GM10248 (cell line): Measurements from ENCODE around the gene CADM2.

ENCODE experiments used
- CTCF ChIA-PET: fragments of 300-600 bp; sonication (Branson Sonifier 250); formaldehyde crosslinking; extraction: SDS; loops from one replicate; lab custom pipeline; 2021; ENCODE audit warnings: antibody characterized with exemption; lab: Yijun Ruan, JAX
- POLR2A ChIA-PET: fragments of 350-650 bp; sonication (Branson Sonifier 250); formaldehyde crosslinking; extraction: SDS; loops from one replicate; lab custom pipeline; 2020; ENCODE audit warnings: antibody characterized with exemption; lab: Yijun Ruan, JAX
- DNase-seq: peaks from one replicate; pipeline ENCODE4 v3.0.0; 2012; ENCODE audit errors: extremely low spot score
- TF ChIP-seq, protein P1 (sequence below): IDR thresholded peaks from 2 replicates; pipeline ENCODE4 v1.5.1; 2012; ENCODE audit warnings: mild to moderate bottlenecking, low read depth; ENCODE audit errors: extremely low read depth, missing control alignments, control extremely low read depth

Gene CADM2

DNA sequence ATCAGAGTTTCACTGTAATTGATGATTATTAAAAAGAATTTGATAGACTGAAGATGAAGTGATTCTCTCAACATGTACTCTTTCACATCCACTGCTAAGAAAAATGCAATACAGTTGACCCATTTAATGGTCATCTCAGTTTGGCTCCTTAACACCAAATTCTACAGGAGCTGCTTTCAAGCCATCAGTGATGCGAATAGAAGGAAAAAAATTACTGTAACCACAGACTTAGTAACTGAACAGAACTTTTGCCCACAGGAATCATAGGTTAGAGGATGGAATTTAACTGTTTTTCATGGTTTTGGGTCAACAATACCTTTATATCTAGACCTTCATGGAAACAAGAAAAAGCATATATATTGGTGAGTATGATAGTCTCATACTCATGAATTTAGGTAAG is 633.5 kb downstream of the CADM2 start:
- TF ChIP-seq, protein P1, sequence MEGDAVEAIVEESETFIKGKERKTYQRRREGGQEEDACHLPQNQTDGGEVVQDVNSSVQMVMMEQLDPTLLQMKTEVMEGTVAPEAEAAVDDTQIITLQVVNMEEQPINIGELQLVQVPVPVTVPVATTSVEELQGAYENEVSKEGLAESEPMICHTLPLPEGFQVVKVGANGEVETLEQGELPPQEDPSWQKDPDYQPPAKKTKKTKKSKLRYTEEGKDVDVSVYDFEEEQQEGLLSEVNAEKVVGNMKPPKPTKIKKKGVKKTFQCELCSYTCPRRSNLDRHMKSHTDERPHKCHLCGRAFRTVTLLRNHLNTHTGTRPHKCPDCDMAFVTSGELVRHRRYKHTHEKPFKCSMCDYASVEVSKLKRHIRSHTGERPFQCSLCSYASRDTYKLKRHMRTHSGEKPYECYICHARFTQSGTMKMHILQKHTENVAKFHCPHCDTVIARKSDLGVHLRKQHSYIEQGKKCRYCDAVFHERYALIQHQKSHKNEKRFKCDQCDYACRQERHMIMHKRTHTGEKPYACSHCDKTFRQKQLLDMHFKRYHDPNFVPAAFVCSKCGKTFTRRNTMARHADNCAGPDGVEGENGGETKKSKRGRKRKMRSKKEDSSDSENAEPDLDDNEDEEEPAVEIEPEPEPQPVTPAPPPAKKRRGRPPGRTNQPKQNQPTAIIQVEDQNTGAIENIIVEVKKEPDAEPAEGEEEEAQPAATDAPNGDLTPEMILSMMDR, result no peak
- POLR2A ChIA-PET, result no interaction called here
- CTCF ChIA-PET, result no interaction called here
- DNase-seq, result no peak

DNA sequence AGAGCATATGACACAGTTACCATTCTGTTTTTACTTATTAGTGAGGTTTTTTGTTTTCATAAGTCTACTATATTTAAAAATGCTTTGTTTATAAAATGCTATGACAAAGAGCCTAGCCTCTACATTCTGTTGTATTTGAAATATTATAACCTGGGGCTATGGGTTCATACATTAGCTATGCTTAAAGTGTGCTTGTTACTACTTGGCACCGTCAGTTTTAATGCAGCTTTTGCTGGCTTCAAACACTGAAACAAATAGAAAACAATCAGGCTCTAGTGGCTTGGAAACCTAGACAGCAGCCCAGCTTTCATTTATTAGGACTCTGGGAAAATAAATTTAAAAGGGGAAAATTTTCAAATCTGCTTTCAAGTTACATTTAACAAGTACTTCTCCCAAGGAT is 635.9 kb downstream of the CADM2 start:
- POLR2A ChIA-PET, result no interaction called here
- TF ChIP-seq, protein P1, result no peak
- CTCF ChIA-PET, result interaction anchor here (2.1 kb wide), 1 partner anchor 19 kb away, joined by 6 read pairs; no protein-coding TSS in a partner anchor
- DNase-seq, result no peak

DNA sequence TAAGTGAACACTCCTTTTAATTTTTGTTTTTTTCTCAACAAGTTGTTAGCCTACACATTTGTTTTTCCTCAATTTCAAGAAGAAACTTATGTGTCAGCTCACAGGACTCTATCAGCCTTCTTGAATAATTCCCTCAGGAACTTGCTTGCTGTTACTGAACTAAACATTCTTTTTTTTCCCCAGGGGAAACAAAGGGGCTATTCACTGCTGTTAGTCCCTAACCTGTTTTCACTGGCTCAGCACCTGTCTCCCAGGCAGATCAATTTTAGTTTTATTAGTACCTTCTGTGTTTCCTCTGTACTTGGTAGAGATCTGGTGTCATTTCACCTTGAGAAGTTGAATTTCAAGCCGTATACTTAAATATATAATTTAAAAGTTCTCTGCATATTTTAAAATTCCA is 644.6 kb downstream of the CADM2 start:
- CTCF ChIA-PET, result no interaction called here
- POLR2A ChIA-PET, result no interaction called here
- DNase-seq, result no peak
- TF ChIP-seq, protein P1, result no peak

DNA sequence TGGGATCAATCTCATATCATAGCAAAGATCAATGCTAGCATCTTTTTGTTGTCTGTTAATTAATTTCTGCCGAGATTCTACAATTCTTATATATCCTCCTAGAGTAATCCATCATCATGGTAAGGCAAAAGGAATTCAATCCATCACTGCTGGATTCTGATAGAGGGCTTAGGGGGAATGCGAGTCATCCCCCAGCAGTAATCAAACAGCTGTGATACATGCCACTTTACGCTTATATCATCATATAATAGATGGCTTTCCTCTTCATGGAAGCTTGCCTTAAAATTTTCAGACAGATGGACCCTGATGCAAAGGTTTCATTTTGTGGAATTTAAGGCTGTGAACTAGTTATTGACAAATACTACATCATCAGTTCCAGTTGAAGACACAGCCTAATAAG is 645.9 kb downstream of the CADM2 start:
- DNase-seq, result no peak
- TF ChIP-seq, protein P1, result no peak
- ChIA-PET POLR2A (no interaction called here), CTCF (no interaction called here)

DNA sequence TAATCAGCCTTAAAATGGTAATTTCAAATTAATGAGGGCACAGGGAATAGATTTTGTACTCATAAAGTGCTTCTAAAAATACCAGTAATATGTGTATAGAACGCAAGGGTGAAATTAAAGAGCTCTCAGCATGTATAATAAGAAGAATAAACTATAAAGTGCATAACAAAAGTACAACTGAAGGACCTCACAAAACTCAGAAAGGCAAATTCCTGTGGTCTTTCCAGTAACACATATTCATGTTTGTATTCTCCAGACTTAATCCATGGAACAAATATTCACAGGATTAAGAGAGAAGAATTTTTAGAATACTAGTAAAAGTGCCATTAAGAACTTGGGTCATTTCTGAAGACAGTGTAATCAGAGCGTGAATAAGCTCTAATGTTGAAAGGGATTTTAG is 646.3 kb downstream of the CADM2 start:
- TF ChIP-seq, protein P1, result no peak
- ChIA-PET CTCF (no interaction called here), POLR2A (no interaction called here)
- no peak for DNase-seq

DNA sequence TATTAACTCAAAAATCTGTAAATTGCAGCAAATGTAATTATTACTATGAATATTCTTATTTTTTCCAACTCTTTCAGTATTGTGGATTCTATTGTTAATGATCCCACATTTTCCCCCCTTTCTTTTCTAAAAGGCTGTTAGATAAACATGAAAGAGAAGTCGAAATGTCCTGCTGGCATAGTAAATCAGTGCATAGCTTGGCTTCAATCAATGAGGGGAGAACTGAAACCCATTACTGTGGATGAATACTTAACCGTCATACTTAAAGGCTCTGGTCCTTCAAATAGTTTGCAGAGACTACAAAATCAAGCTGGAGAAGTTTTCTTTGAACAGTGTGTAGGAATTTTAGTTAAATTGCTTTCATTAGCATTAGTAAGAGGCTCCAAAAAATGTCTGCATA is 667.9 kb downstream of the CADM2 start:
- ChIA-PET CTCF (interaction anchor here (1.0 to 1.1 kb wide), 2 partner anchors 10 kb away, joined by 3 read pairs; no protein-coding TSS in a partner anchor), POLR2A (no interaction called here)
- TF ChIP-seq, protein P1, result no peak
- DNase-seq, result no peak

DNA sequence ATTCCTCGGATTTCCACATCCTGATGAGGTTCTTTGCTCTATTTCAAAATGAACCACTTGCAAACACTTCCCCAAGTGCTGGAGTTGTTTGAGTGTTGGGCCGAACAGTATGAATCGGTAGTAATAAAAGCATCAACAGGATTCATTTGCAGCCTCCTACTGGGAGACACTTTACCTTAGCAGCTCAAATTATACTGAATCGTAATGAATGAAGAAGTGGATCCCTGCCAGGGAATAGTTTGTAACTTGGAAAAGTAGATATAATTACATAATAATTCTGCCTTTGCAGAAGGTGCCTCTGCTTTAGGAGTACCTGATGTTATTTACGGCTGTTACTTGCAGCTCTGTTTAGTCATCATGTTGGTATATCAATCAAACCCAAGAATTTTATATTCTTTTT is 669.1 kb downstream of the CADM2 start:
- ChIA-PET POLR2A (no interaction called here), CTCF (no interaction called here)
- TF ChIP-seq, protein P1, result no peak
- no peak for DNase-seq
